ENCODE results near the gene SMARCD2.
"Not testable (repeated sequence)": the region's sequence is repeated elsewhere in the genome, so short reads cannot be mapped to it uniquely, and the experiment has no call there.

The SMARCD2 gene

GRCh38 chr17:63798572-63799106, 43.8 kb downstream of the SMARCD2 start:
- no peak overlapping the region for H3K4me3 ChIP-seq (ENCODE audit: low read depth, low read length)
- TF ChIP-seq, protein P1, sequence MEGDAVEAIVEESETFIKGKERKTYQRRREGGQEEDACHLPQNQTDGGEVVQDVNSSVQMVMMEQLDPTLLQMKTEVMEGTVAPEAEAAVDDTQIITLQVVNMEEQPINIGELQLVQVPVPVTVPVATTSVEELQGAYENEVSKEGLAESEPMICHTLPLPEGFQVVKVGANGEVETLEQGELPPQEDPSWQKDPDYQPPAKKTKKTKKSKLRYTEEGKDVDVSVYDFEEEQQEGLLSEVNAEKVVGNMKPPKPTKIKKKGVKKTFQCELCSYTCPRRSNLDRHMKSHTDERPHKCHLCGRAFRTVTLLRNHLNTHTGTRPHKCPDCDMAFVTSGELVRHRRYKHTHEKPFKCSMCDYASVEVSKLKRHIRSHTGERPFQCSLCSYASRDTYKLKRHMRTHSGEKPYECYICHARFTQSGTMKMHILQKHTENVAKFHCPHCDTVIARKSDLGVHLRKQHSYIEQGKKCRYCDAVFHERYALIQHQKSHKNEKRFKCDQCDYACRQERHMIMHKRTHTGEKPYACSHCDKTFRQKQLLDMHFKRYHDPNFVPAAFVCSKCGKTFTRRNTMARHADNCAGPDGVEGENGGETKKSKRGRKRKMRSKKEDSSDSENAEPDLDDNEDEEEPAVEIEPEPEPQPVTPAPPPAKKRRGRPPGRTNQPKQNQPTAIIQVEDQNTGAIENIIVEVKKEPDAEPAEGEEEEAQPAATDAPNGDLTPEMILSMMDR (IDR thresholded peaks at IDR 0.05; ENCODE audit: low read depth, low read length) = no peak

DNA sequence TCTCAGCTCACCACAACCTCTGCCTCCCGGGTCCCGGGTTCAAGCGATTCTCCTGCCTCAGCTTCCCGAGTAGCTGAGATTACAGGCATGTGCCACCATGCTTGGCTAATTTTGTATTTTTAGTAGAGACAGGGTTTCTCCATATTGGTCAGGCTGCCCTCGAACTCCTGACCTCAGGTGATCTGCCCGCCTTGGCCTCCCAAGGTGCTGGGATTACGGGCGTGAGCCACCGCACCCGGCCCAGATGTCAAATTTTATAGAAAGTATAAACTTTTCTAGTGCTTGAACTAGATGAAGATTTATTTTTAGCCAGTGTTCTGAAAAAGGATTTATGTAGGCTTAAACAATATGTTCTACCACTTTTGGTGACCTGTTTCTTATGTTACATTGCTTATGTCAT, 46.1 kb downstream of the SMARCD2 start:
- H3K4me3 ChIP-seq (ENCODE audit: low read depth, low read length) = not testable (repeated sequence)

DNA sequence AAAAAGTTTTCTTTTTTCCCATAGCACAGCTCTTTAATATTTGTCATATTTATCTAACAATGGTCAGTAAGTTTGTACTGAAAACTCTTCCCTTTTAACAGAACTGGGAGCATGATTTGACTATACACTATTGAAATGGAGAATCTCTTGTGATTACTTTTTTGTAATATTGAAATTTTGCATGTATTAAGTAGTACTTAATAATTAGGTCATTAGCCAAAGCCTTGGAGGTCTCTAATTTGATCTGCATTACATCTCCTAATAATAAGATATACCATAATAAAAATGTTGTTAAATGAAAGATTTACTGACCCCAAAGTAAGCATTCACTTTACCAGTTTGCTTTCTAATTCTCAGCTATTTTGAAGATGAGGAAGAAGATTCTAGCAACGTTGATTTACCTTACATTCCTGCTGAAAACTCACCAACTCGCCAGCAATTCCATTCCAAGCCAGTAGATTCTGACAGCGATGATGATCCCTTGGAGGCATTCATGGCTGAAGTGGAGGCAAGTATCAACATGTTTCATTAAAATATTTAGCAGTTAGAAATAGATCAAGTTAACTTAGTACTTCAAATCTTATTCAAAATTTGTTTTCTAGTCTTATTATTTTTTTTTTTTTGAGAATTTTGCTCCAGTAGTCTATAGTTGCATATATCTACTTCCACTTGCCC, 50.3 kb downstream of the SMARCD2 start:
- H3K4me3 ChIP-seq (ENCODE audit: low read depth, low read length) = no peak overlapping the region
- TF ChIP-seq, protein P1 (IDR thresholded peaks at IDR 0.05; ENCODE audit: low read depth, low read length) = no peak

DNA sequence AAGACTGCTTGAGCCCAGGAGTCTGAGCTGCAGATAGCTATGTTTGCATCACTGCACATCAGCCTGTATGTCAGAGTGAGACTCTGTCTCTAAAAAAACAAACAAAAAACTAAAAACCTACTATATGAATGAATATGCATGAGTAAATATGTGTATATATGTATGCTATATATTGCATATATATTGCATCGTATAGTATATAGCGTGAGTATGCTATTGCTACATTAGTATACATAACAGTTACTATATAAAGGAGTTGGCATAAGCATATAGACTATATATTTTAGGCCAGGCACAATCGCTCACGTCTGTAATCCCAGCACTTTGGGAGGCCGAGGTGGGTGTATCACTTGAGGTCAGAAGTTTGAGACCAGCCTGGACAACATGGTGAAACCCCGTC, 52.4 kb downstream of the SMARCD2 start:
- TF ChIP-seq, protein P1 (IDR thresholded peaks at IDR 0.05; ENCODE audit: low read depth, low read length) = no peak
- H3K4me3 ChIP-seq (ENCODE audit: low read depth, low read length) = no peak overlapping the region

GRCh38 chr17:63786971-63787711, 55.3 kb downstream of the SMARCD2 start:
- TF ChIP-seq, protein P1 (IDR thresholded peaks at IDR 0.05; ENCODE audit: low read depth, low read length) = no peak
- no peak overlapping the region for H3K4me3 ChIP-seq (ENCODE audit: low read depth, low read length)

DNA sequence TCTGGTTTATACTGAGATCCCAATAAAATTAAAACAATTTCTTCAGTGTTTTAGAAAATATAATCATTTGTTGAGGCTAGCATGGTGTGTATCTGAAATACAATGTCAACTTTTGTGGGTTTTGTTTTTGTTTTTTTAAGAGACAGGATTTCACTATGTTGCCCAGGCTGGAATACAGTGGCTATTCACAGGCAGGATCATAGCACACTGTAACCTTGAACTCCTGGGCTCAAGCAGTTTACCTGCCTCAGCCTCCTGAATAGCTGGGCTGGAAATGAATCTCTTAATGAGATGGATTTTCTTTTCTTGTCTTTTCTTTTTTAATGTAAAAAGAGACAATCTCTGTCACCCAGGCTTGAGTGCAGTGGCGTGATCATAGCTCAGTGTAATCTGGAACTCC, 56.4 kb downstream of the SMARCD2 start:
- H3K4me3 ChIP-seq (ENCODE audit: low read depth, low read length) = no peak overlapping the region
- TF ChIP-seq, protein P1 (IDR thresholded peaks at IDR 0.05; ENCODE audit: low read depth, low read length) = no peak

- TF ChIP-seq, protein P1 (IDR thresholded peaks at IDR 0.05; ENCODE audit: low read depth, low read length) = no peak
- no peak overlapping the region for H3K4me3 ChIP-seq (ENCODE audit: low read depth, low read length)
These were observed 56.9 kb downstream of the SMARCD2 start for GRCh38 chr17:63785556-63785955.
